K562 (cell line): Measurements from ENCODE around the gene SCAPER.

Experiments
- CTCF ChIP-seq, 3 experiments: IDR thresholded peaks in 2 of 3; conservative IDR thresholded peaks in 1 of 3; 2 replicates each; pipeline ENCODE4 v1.5.1; 2011 to 2012; ENCODE audit warnings: low read length in 3 of 3, mild to moderate bottlenecking in 3 of 3, control low read depth in 2 of 3, improper control_type of control experiment in 1 of 3, inconsistent platforms in 1 of 3, low read depth in 1 of 3, mixed read lengths in 1 of 3, moderate library complexity in 1 of 3; ENCODE audit not compliant: insufficient read depth in 2 of 3
- TARDBP ChIP-seq: fragments of 450-650 bp; IDR thresholded peaks from 2 replicates; pipeline ENCODE4 v1.6.1; 2016
- ZNF740 ChIP-seq, 3 experiments: fragments of 200-800 bp in 1 of 3; sonication (Bioruptor generic) in 1 of 3; sonication (generic) in 1 of 3; formaldehyde crosslinking in 1 of 3; IDR thresholded peaks; 2 replicates each; pipeline versions ENCODE4 v1.6.1 to v1.8.0; 2016 to 2022; ENCODE audit warnings: mild to moderate bottlenecking in 2 of 3, missing compliant biosample characterization in 2 of 3, missing genetic modification characterization in 2 of 3, missing genetic modification reagents in 1 of 3

GRCh38 chr15:76353903-76354302 is 551.2 kb downstream of the SCAPER start:
- TF ChIP-seq TARDBP (no peak), ZNF740 (CRISPR knock-in tag; IDR thresholded peaks at IDR 0.05) (no peak), ZNF740 (tag; IDR thresholded peaks at IDR 0.05) (no peak), CTCF (IDR thresholded peaks at IDR 0.05 in 2 of 3, conservative IDR thresholded peaks at IDR 0.05 in 1 of 3; ENCODE audit: insufficient read depth in 2 of 3, low read depth in 1 of 3, low read length in 3 of 3) (no peak)
